HepG2 (cell line): Measurements from ENCODE around the gene SSNA1. TPM values are rescaled to one million over a fixed set of nuclear protein-coding genes. Genes with fewer than 3 reads are reported as not detected.

ENCODE experiments used
- AKAP8 ChIP-seq: sonication (generic); formaldehyde crosslinking; IDR thresholded peaks from 2 replicates; pipeline ENCODE4 v1.5.1; 2020; ENCODE audit warnings: mild to moderate bottlenecking, missing genetic modification reagents
- BRD4 ChIP-seq: sonication (generic); formaldehyde crosslinking; IDR thresholded peaks from 2 replicates; pipeline ENCODE4 v1.4.0; 2020; ENCODE audit warnings: missing genetic modification reagents
- HES4 ChIP-seq: sonication (generic); formaldehyde crosslinking; IDR thresholded peaks from 2 replicates; pipeline ENCODE4 v1.9.0; 2021; ENCODE audit warnings: mild to moderate bottlenecking, missing genetic modification reagents, borderline replicate concordance
- NRL ChIP-seq: sonication (generic); formaldehyde crosslinking; IDR thresholded peaks from 2 replicates; pipeline ENCODE4 v1.5.0; 2020; ENCODE audit warnings: missing genetic modification reagents, mild to moderate bottlenecking, moderate library complexity, borderline replicate concordance
- RBM22 ChIP-seq: fragments of 200-400 bp; formaldehyde crosslinking; optimal IDR thresholded peaks from 2 replicates; pipeline ENCODE3; 2017; ENCODE audit warnings: mild to moderate bottlenecking, low read length, moderate library complexity
- SP5 ChIP-seq: IDR thresholded peaks from 2 replicates; pipeline ENCODE4 v1.6.1; 2016; ENCODE audit warnings: low read depth, borderline replicate concordance
- ZNF337 ChIP-seq: sonication (generic); formaldehyde crosslinking; IDR thresholded peaks from 2 replicates; pipeline ENCODE4 v1.5.1; 2020; ENCODE audit warnings: missing genetic modification reagents, low read depth, mild to moderate bottlenecking, borderline replicate concordance
- polyA plus RNA-seq, 8 experiments: library from polyadenylated mRNA; depleted of rRNA in 3 of 8; stranded (reverse) in 7 of 8; unstranded in 1 of 8; fragments of >200 nt; fragmentation: Illumina TruSeq in 4 of 8; extraction: Trizol in 4 of 8; gene quantifications; 2 replicates each; pipeline versions ENCODE4 v1.2.1 to v1.2.3, GENCODE V29; 2011 to 2016; ENCODE audit warnings: low read depth in 4 of 8, missing spikeins in 1 of 8, mixed read lengths in 1 of 8; ENCODE audit not compliant: insufficient read depth in 1 of 8
- total RNA-seq, 5 experiments: library from RNA; depleted of rRNA; stranded (reverse); fragments of >200 nt; fragmentation: Illumina TruSeq; extraction: Trizol; gene quantifications; 2 replicates each; pipeline ENCODE4 v1.2.3, GENCODE V29; 2016; ENCODE audit warnings: low read depth in 1 of 5
- TF ChIP-seq, protein P1 (sequence below): sonication (generic); formaldehyde crosslinking; IDR thresholded peaks from 2 replicates; pipeline ENCODE4 v1.5.0; 2020; ENCODE audit warnings: missing genetic modification reagents, mild to moderate bottlenecking, borderline replicate concordance
- TF ChIP-seq, protein P2 (sequence below): sonication (generic); formaldehyde crosslinking; IDR thresholded peaks from 2 replicates; pipeline ENCODE4 v1.4.0; 2020; ENCODE audit warnings: missing genetic modification reagents
- TF ChIP-seq, protein P3 (sequence below): sonication (generic); formaldehyde crosslinking; IDR thresholded peaks from 2 replicates; pipeline ENCODE4 v1.4.0; 2020; ENCODE audit warnings: missing genetic modification reagents
- TF ChIP-seq, protein P4 (sequence below): sonication (generic); formaldehyde crosslinking; IDR thresholded peaks from 2 replicates; pipeline ENCODE4 v1.8.1; 2023; ENCODE audit warnings: mild to moderate bottlenecking, missing genetic modification reagents
- TF ChIP-seq, protein P5 (sequence below): IDR thresholded peaks from 2 replicates; pipeline ENCODE4 v1.6.1; 2016; ENCODE audit warnings: low read depth, borderline replicate concordance
- TF ChIP-seq, protein P6 (sequence below): sonication (generic); formaldehyde crosslinking; conservative IDR thresholded peaks from 2 replicates; pipeline ENCODE4 v1.8.0; 2022; ENCODE audit warnings: mild to moderate bottlenecking, moderate library complexity, missing genetic modification reagents
- TF ChIP-seq, protein P7 (sequence below): sonication (generic); formaldehyde crosslinking; IDR thresholded peaks from 2 replicates; pipeline ENCODE4 v1.5.0; 2020; ENCODE audit warnings: mild to moderate bottlenecking, missing genetic modification reagents, moderate library complexity

SSNA1 gene
- total and polyA plus RNA-seq, 2 of the 13 experiments (the other 11 are each of a cell fraction or from before 2014, with no cell fraction given): 35.9 to 49.4 TPM

DNA sequence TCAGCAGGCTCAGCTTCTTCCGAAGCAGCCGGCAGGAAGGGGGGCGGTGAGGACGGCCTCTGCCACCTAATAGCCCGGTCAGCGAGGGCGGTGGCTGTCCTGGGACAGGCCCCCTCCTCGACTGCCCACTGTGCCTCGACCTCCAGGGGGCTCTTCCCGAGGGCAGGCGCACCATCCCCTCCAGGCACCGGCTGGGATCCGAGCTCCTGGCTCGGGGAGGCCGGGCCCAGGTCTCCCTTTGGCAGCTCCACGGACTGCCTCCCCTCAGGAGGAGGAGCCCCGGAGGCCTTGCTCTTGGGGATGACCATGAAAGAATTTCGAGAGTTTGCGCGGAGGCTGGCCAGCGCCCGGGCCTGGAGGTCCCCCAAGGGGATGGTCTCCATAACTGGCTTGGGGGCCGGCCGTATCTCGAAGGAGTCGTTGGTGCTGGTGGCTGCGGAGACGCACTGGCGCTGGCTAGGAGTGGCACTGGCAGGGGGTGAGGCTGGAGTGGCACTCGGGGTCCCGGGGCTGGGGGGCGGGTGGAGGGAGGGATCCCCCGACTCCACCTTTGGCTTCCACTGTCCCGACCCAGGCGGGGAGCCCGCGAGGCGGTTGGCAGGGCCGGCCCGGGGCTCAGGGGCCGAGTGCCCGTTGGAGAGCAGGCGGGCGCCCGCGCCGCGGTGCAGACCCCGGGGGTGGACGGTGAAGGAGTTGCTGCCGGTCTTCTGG is 11.1 kb downstream of the SSNA1 start (continued):
- TF ChIP-seq, protein P1, sequence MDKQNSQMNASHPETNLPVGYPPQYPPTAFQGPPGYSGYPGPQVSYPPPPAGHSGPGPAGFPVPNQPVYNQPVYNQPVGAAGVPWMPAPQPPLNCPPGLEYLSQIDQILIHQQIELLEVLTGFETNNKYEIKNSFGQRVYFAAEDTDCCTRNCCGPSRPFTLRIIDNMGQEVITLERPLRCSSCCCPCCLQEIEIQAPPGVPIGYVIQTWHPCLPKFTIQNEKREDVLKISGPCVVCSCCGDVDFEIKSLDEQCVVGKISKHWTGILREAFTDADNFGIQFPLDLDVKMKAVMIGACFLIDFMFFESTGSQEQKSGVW (CRISPR knock-in tag): no peak
- TF ChIP-seq, protein P2, sequence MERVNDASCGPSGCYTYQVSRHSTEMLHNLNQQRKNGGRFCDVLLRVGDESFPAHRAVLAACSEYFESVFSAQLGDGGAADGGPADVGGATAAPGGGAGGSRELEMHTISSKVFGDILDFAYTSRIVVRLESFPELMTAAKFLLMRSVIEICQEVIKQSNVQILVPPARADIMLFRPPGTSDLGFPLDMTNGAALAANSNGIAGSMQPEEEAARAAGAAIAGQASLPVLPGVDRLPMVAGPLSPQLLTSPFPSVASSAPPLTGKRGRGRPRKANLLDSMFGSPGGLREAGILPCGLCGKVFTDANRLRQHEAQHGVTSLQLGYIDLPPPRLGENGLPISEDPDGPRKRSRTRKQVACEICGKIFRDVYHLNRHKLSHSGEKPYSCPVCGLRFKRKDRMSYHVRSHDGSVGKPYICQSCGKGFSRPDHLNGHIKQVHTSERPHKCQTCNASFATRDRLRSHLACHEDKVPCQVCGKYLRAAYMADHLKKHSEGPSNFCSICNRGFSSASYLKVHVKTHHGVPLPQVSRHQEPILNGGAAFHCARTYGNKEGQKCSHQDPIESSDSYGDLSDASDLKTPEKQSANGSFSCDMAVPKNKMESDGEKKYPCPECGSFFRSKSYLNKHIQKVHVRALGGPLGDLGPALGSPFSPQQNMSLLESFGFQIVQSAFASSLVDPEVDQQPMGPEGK (CRISPR knock-in tag): no peak
- TF ChIP-seq, protein P3, sequence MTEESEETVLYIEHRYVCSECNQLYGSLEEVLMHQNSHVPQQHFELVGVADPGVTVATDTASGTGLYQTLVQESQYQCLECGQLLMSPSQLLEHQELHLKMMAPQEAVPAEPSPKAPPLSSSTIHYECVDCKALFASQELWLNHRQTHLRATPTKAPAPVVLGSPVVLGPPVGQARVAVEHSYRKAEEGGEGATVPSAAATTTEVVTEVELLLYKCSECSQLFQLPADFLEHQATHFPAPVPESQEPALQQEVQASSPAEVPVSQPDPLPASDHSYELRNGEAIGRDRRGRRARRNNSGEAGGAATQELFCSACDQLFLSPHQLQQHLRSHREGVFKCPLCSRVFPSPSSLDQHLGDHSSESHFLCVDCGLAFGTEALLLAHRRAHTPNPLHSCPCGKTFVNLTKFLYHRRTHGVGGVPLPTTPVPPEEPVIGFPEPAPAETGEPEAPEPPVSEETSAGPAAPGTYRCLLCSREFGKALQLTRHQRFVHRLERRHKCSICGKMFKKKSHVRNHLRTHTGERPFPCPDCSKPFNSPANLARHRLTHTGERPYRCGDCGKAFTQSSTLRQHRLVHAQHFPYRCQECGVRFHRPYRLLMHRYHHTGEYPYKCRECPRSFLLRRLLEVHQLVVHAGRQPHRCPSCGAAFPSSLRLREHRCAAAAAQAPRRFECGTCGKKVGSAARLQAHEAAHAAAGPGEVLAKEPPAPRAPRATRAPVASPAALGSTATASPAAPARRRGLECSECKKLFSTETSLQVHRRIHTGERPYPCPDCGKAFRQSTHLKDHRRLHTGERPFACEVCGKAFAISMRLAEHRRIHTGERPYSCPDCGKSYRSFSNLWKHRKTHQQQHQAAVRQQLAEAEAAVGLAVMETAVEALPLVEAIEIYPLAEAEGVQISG: no peak
- TF ChIP-seq ZNF337 (CRISPR knock-in tag) (no peak), RBM22 (no peak), AKAP8 (no peak), SP5 (CRISPR knock-in tag) (no peak), BRD4 (CRISPR knock-in tag) (no peak), NRL (CRISPR knock-in tag) (no peak), HES4 (CRISPR knock-in tag) (no peak)
- TF ChIP-seq, protein P4, sequence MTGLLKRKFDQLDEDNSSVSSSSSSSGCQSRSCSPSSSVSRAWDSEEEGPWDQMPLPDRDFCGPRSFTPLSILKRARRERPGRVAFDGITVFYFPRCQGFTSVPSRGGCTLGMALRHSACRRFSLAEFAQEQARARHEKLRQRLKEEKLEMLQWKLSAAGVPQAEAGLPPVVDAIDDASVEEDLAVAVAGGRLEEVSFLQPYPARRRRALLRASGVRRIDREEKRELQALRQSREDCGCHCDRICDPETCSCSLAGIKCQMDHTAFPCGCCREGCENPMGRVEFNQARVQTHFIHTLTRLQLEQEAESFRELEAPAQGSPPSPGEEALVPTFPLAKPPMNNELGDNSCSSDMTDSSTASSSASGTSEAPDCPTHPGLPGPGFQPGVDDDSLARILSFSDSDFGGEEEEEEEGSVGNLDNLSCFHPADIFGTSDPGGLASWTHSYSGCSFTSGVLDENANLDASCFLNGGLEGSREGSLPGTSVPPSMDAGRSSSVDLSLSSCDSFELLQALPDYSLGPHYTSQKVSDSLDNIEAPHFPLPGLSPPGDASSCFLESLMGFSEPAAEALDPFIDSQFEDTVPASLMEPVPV (CRISPR knock-in tag): peak; percentile 62; the same call in 1 of the 2 replicates
- TF ChIP-seq, protein P5, sequence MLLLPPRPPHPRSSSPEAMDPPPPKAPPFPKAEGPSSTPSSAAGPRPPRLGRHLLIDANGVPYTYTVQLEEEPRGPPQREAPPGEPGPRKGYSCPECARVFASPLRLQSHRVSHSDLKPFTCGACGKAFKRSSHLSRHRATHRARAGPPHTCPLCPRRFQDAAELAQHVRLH (CRISPR knock-in tag): 0 out of 2 replicates have a peak, but pooled peaks have one; percentile 1
- TF ChIP-seq, protein P6, sequence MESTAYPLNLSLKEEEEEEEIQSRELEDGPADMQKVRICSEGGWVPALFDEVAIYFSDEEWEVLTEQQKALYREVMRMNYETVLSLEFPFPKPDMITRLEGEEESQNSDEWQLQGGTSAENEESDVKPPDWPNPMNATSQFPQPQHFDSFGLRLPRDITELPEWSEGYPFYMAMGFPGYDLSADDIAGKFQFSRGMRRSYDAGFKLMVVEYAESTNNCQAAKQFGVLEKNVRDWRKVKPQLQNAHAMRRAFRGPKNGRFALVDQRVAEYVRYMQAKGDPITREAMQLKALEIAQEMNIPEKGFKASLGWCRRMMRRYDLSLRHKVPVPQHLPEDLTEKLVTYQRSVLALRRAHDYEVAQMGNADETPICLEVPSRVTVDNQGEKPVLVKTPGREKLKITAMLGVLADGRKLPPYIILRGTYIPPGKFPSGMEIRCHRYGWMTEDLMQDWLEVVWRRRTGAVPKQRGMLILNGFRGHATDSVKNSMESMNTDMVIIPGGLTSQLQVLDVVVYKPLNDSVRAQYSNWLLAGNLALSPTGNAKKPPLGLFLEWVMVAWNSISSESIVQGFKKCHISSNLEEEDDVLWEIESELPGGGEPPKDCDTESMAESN (CRISPR knock-in tag): no peak; the same call in 1 of the 2 replicates
- TF ChIP-seq, protein P7, sequence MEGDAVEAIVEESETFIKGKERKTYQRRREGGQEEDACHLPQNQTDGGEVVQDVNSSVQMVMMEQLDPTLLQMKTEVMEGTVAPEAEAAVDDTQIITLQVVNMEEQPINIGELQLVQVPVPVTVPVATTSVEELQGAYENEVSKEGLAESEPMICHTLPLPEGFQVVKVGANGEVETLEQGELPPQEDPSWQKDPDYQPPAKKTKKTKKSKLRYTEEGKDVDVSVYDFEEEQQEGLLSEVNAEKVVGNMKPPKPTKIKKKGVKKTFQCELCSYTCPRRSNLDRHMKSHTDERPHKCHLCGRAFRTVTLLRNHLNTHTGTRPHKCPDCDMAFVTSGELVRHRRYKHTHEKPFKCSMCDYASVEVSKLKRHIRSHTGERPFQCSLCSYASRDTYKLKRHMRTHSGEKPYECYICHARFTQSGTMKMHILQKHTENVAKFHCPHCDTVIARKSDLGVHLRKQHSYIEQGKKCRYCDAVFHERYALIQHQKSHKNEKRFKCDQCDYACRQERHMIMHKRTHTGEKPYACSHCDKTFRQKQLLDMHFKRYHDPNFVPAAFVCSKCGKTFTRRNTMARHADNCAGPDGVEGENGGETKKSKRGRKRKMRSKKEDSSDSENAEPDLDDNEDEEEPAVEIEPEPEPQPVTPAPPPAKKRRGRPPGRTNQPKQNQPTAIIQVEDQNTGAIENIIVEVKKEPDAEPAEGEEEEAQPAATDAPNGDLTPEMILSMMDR (CRISPR knock-in tag): peak; percentile 41
